Liver (tissue), 3 donors: ENCODE measurements around the gene LBHD1.

ENCODE experiments used
- CTCF ChIP-seq: fragments of 150-350 bp; IDR thresholded peaks from 2 replicates; pipeline ENCODE4 v1.5.1; 2017; ENCODE audit warnings: improper control_type of control experiment, low read depth, low read length; ENCODE audit not compliant: missing input control
- EGR1 ChIP-seq, 2 donors: IDR thresholded peaks; 2 replicates each; pipeline ENCODE4 v1.6.1; 2016 to 2018; ENCODE audit warnings: antibody characterized with exemption in 2 of 2, low read depth in 2 of 2
- FOXA1 ChIP-seq: IDR thresholded peaks from 2 replicates; pipeline ENCODE4 v1.6.1; 2016; ENCODE audit warnings: antibody characterized with exemption
- GABPA ChIP-seq, 2 donors: IDR thresholded peaks in 1 of 2; conservative IDR thresholded peaks in 1 of 2; 2 replicates each; pipeline ENCODE4 v1.6.1; 2016; ENCODE audit warnings: antibody characterized with exemption in 2 of 2, mild to moderate bottlenecking in 1 of 2, moderate library complexity in 1 of 2
- RAD21 ChIP-seq, 2 donors: IDR thresholded peaks; 2 replicates each; pipeline ENCODE4 v1.6.1; 2016; ENCODE audit warnings: antibody characterized with exemption in 2 of 2, mild to moderate bottlenecking in 2 of 2
- REST ChIP-seq: IDR thresholded peaks from 2 replicates; pipeline ENCODE4 v1.6.1; 2016; ENCODE audit warnings: antibody characterized with exemption, mild to moderate bottlenecking
- RXRA ChIP-seq, 2 donors: IDR thresholded peaks; 2 replicates each; pipeline ENCODE4 v1.6.1; 2017 to 2018; ENCODE audit warnings: antibody characterized with exemption in 2 of 2, mild to moderate bottlenecking in 1 of 2
- SP1 ChIP-seq: IDR thresholded peaks from 2 replicates; pipeline ENCODE4 v1.6.1; 2018; ENCODE audit warnings: antibody characterized with exemption, mild to moderate bottlenecking
- donor health status: healthy.
- donor health status: healthy.

GRCh38 chr11:62622476-62623089 lies 49.5 kb downstream of the LBHD1 start:
- TF ChIP-seq CTCF (no peak), FOXA1 (no peak), EGR1 (IDR thresholded peaks at IDR 0.05; ENCODE audit: low read depth in 2 of 2) (no peak), RAD21 (IDR thresholded peaks at IDR 0.05) (no peak), GABPA (IDR thresholded peaks at IDR 0.05 in 1 of 2, conservative IDR thresholded peaks at IDR 0.05 in 1 of 2) (no peak), RXRA (IDR thresholded peaks at IDR 0.05) (no peak), REST (no peak), SP1 (no peak)
